Neuronal stem cell (in vitro differentiated cells): ENCODE data around the gene FSTL4.
"Not testable (repeated sequence)": the region's sequence is repeated elsewhere in the genome, so short reads cannot be mapped to it uniquely, and the experiment has no call there.

Experiments used
- DNase-seq: peaks from one replicate; pipeline ENCODE4 v3.0.0-alpha.2; 2013; ENCODE audit warnings: low spot score
- H2AFZ ChIP-seq: one replicate; pipeline ENCODE4 v1.6.1; 2013; ENCODE audit warnings: mild to moderate bottlenecking, low read length, inconsistent platforms
- H2AK5ac ChIP-seq: 2 replicates; pipeline ENCODE4 v1.6.1; 2013; ENCODE audit warnings: low read depth, mild to moderate bottlenecking, inconsistent platforms, low read length, moderate library complexity, mixed read lengths
- H2BK120ac ChIP-seq: 2 replicates; pipeline ENCODE4 v1.6.1; 2013; ENCODE audit warnings: low read depth, mild to moderate bottlenecking, inconsistent platforms, low read length, moderate library complexity, mixed read lengths
- H2BK12ac ChIP-seq: one replicate; pipeline ENCODE4 v1.6.1; 2013; ENCODE audit warnings: low read length, inconsistent platforms
- H2BK15ac ChIP-seq: 2 replicates; pipeline ENCODE4 v1.6.1; 2013; ENCODE audit warnings: mild to moderate bottlenecking, low read length, inconsistent platforms, mixed read lengths
- H2BK5ac ChIP-seq: one replicate; pipeline ENCODE4 v1.6.1; 2013; ENCODE audit warnings: inconsistent platforms, mild to moderate bottlenecking, low read length, moderate library complexity
- H3K14ac ChIP-seq: one replicate; pipeline ENCODE4 v1.6.1; 2013; ENCODE audit warnings: low read length, inconsistent platforms
- H3K18ac ChIP-seq: 2 replicates; pipeline ENCODE4 v1.6.1; 2013; ENCODE audit warnings: low read length, inconsistent platforms
- H3K23ac ChIP-seq: 2 replicates; pipeline ENCODE4 v1.6.1; 2013; ENCODE audit warnings: low read depth, mild to moderate bottlenecking, mixed read lengths, low read length, inconsistent platforms; ENCODE audit not compliant: poor library complexity
- H3K27ac ChIP-seq: replicated peaks from 3 replicates; pipeline ENCODE4 v1.5.1; 2013; ENCODE audit warnings: low read length, inconsistent platforms
- H3K27me3 ChIP-seq, 3 experiments: 2 replicates each; pipeline ENCODE4 v1.6.1; 2013; ENCODE audit warnings: low read length in 3 of 3, mild to moderate bottlenecking in 2 of 3, inconsistent platforms in 1 of 3, low read depth in 1 of 3, mixed read lengths in 1 of 3, moderate library complexity in 1 of 3; ENCODE audit not compliant: control insufficient read depth in 3 of 3, insufficient read depth in 3 of 3
- H3K36me3 ChIP-seq, 2 donors: replicated peaks in 1 of 2; 2 replicates each; pipeline ENCODE4 v1.6.1; 2013; ENCODE audit warnings: low read length in 2 of 2; ENCODE audit not compliant: control insufficient read depth in 2 of 2, insufficient read depth in 2 of 2
- H3K4ac ChIP-seq: 2 replicates; pipeline ENCODE4 v1.6.1; 2013; ENCODE audit warnings: inconsistent platforms, mild to moderate bottlenecking, low read length, moderate library complexity
- H3K4me1 ChIP-seq, 2 donors: 1 replicate in 1 of 2; 2 replicates in 1 of 2; pipeline ENCODE4 v1.6.1; 2013; ENCODE audit warnings: low read length in 2 of 2, low read depth in 1 of 2; ENCODE audit not compliant: control insufficient read depth in 2 of 2, insufficient read depth in 1 of 2
- H3K4me2 ChIP-seq: one replicate; pipeline ENCODE4 v1.6.1; 2013; ENCODE audit warnings: mild to moderate bottlenecking, low read length, inconsistent platforms; ENCODE audit not compliant: insufficient read depth, poor library complexity, severe bottlenecking
- H3K4me3 ChIP-seq, 2 donors: 2 replicates each; pipeline ENCODE4 v1.5.1; 2013; ENCODE audit warnings: low read length in 2 of 2, mild to moderate bottlenecking in 2 of 2, inconsistent platforms in 1 of 2, moderate library complexity in 1 of 2
- H3K79me1 ChIP-seq: one replicate; pipeline ENCODE4 v1.6.1; 2013; ENCODE audit warnings: low read depth, mild to moderate bottlenecking, inconsistent platforms, low read length, moderate library complexity
- H3K9ac ChIP-seq: one replicate; pipeline ENCODE4 v1.6.1; 2013; ENCODE audit warnings: mild to moderate bottlenecking, low read depth, low read length, inconsistent platforms; ENCODE audit not compliant: poor library complexity
- H3K9me3 ChIP-seq, 2 donors: replicated peaks in 1 of 2; 2 replicates each; pipeline versions ENCODE3 to v1.6.1; 2013; ENCODE audit warnings: low read length in 2 of 2, mild to moderate bottlenecking in 2 of 2, inconsistent platforms in 1 of 2, low read depth in 1 of 2, mixed read lengths in 1 of 2, moderate library complexity in 1 of 2; ENCODE audit not compliant: control insufficient read depth in 2 of 2, insufficient read depth in 1 of 2
- H4K8ac ChIP-seq: one replicate; pipeline ENCODE4 v1.6.1; 2013; ENCODE audit warnings: low read depth, mild to moderate bottlenecking, inconsistent platforms, low read length, moderate library complexity
- H4K91ac ChIP-seq: one replicate; pipeline ENCODE4 v1.6.1; 2013; ENCODE audit warnings: low read length, low read depth, mild to moderate bottlenecking, inconsistent platforms; ENCODE audit not compliant: poor library complexity
- WGBS, 2 donors: extraction: QIAGEN DNeasy Blood & Tissue Kit; methylation state at CpG; one replicate each; pipeline ENCODE4 v1.1.7; 2013; ENCODE audit warnings: missing lambda C conversion rate in 2 of 2, mixed read lengths in 1 of 2; ENCODE audit not compliant: insufficient read length in 2 of 2, insufficient replicate concordance in 1 of 2; ENCODE audit errors: extremely low coverage in 2 of 2; 5-methylcytosine and 5-hydroxymethylcytosine counted together

FSTL4 gene

GRCh38 chr5:133538718-133539117 is 73.6 kb downstream of the FSTL4 start:
- Histone ChIP-seq H3K79me1 (no peaks in the 10 kb centered on the region), H2BK5ac (no peak overlapping the region), H3K27me3 (no peaks in the 10 kb centered on the region), H3K14ac (no peak overlapping the region), H2AK5ac (no peak overlapping the region), H3K27ac (no peak overlapping the region), H4K91ac (no peak overlapping the region), H3K36me3 (no peaks in the 10 kb centered on the region), H3K9me3 (no peaks in the 10 kb centered on the region), H3K9ac (no peak overlapping the region), H2BK120ac (no peak overlapping the region), H3K18ac (no peak overlapping the region), H2BK12ac (no peak overlapping the region), H2BK15ac (no peak overlapping the region), H3K4me1 (peaks cover 0 to 1% of the 10 kb centered on the region in 2 donors), H4K8ac (no peak overlapping the region), H3K4ac (no peak overlapping the region), H3K4me2 (no peak overlapping the region), H2AFZ (no peak overlapping the region), H3K4me3 (no peak overlapping the region), H3K23ac (no peak overlapping the region)
- no CpG with 5 or more reads among the region's 7 CpGs for WGBS, 2 donors
- no peak for DNase-seq

DNA sequence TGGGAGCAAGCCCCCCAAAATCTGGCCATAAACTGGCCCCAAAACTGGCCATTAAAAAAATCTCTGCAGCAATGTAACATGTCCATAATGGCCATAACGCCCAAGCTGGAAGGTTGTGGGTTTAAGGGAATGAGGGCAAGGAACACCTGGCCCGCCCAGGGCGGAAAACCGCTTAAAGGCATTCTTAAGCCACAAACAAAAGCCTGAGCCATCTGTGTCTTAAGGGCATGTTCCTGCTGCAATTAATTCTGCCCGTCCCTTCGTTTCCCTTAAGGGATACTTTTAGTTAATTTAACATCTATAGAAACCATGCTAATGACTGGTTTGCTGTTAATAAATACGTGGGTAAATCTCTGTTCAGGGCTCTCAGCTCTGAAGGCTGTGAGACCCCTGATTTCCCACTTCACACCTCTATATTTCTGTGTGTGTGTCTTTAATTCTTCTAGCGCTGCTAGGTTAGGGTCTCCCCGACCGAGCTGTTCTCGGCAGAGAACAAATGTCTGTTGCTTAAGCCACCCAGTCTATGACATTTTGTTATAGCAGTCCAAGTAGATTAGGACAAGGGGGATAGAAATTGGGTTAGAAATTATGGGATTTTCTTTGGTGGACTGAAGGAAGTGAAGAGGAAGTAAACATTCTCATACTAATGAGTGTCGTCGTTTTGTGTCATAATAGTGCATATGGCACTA is 77.0 kb downstream of the FSTL4 start:
- H2BK12ac ChIP-seq, H3K18ac ChIP-seq, DNase-seq, H2AFZ ChIP-seq, H2BK5ac ChIP-seq, H3K27ac ChIP-seq, H3K4me1 ChIP-seq, H3K79me1 ChIP-seq, H2BK120ac ChIP-seq, H3K23ac ChIP-seq, H3K36me3 ChIP-seq, H3K9me3 ChIP-seq, H3K9ac ChIP-seq, H4K91ac ChIP-seq, H2AK5ac ChIP-seq, H2BK15ac ChIP-seq, H4K8ac ChIP-seq, H3K27me3 ChIP-seq, H3K14ac ChIP-seq, H3K4ac ChIP-seq, H3K4me2 ChIP-seq, H3K4me3 ChIP-seq: not testable (repeated sequence)
- WGBS, 2 donors = no CpG with 5 or more reads among the region's 13 CpGs

- H2BK15ac ChIP-seq = no peak overlapping the region
- H4K8ac ChIP-seq = no peak overlapping the region
- no peak overlapping the region for H3K4ac ChIP-seq
- H3K4me1 ChIP-seq = peaks cover 0 to 5% of the 10 kb centered on the region in 2 donors
- no peak overlapping the region for H2BK5ac ChIP-seq
- H3K9me3 ChIP-seq = no peaks in the 10 kb centered on the region
- H3K14ac ChIP-seq = no peak overlapping the region
- no peak overlapping the region for H2BK120ac ChIP-seq
- no peak overlapping the region for H3K4me3 ChIP-seq
- no peaks in the 10 kb centered on the region for H3K79me1 ChIP-seq
- no peak overlapping the region for H3K18ac ChIP-seq
- no peak for DNase-seq
- no peak overlapping the region for H2BK12ac ChIP-seq
- H2AFZ ChIP-seq = no peak overlapping the region
- H3K27me3 ChIP-seq = no peaks in the 10 kb centered on the region
- H3K4me2 ChIP-seq = no peak overlapping the region
- no peak overlapping the region for H4K91ac ChIP-seq
- H2AK5ac ChIP-seq = no peak overlapping the region
- no peak overlapping the region for H3K23ac ChIP-seq
- H3K9ac ChIP-seq = no peak overlapping the region
- H3K36me3 ChIP-seq = no peaks in the 10 kb centered on the region
- no peak overlapping the region for H3K27ac ChIP-seq
- WGBS, 2 donors = no CpG with 5 or more reads among the region's 2 CpGs
These were observed 77.8 kb downstream of the FSTL4 start for GRCh38 chr5:133534566-133534965.

- peaks cover 0 to 5% of the 10 kb centered on the region in 2 donors for H3K4me1 ChIP-seq
- H3K27me3 ChIP-seq = no peaks in the 10 kb centered on the region
- no peak overlapping the region for H3K14ac ChIP-seq
- H2BK15ac ChIP-seq = no peak overlapping the region
- DNase-seq = no peak
- no peak overlapping the region for H2AFZ ChIP-seq
- no peak overlapping the region for H3K4me3 ChIP-seq
- H4K91ac ChIP-seq = no peak overlapping the region
- H3K4ac ChIP-seq = no peak overlapping the region
- no peaks in the 10 kb centered on the region for H3K79me1 ChIP-seq
- no peaks in the 10 kb centered on the region for H3K36me3 ChIP-seq
- H3K18ac ChIP-seq = no peak overlapping the region
- H3K9me3 ChIP-seq = no peaks in the 10 kb centered on the region
- no peak overlapping the region for H3K27ac ChIP-seq
- H2BK120ac ChIP-seq = no peak overlapping the region
- H2BK12ac ChIP-seq = no peak overlapping the region
- no peak overlapping the region for H4K8ac ChIP-seq
- H3K4me2 ChIP-seq = no peak overlapping the region
- no peak overlapping the region for H3K23ac ChIP-seq
- no peak overlapping the region for H2AK5ac ChIP-seq
- no peak overlapping the region for H2BK5ac ChIP-seq
- WGBS, 2 donors = no CpG with 5 or more reads among the region's 4 CpGs
- H3K9ac ChIP-seq = no peak overlapping the region
These were observed 78.8 kb downstream of the FSTL4 start for GRCh38 chr5:133533541-133533940.
